Ovary (tissue), 9 donors: ENCODE data around the gene STK24. TPM values are rescaled to one million over a fixed set of nuclear protein-coding genes. Genes with fewer than 3 reads are reported as not detected.

ENCODE experiments used
- DNase-seq, 5 donors: peaks; one replicate each; pipeline ENCODE4 v3.0.0-alpha.2; 2019 to 2020
- H3K27ac ChIP-seq, 2 donors: fragments of 200-600 bp; one replicate each; pipeline versions ENCODE4 v1.5.1 to v1.8.0; 2019 to 2022
- H3K27me3 ChIP-seq: fragments of 200-600 bp; one replicate; pipeline ENCODE4 v1.8.0; 2022
- H3K36me3 ChIP-seq: fragments of 200-600 bp; sonication (generic); one replicate; pipeline ENCODE4 v1.5.1; 2019
- H3K4me1 ChIP-seq: one replicate; pipeline ENCODE4 v1.8.1; 2013; ENCODE audit warnings: mild to moderate bottlenecking, moderate library complexity; ENCODE audit not compliant: insufficient read depth
- H3K4me3 ChIP-seq: fragments of 200-600 bp; sonication (generic); one replicate; pipeline ENCODE4 v1.5.1; 2017
- H3K9me3 ChIP-seq, 2 donors: fragments of 200-600 bp in 1 of 2; sonication (generic) in 1 of 2; one replicate each; pipeline versions ENCODE4 v1.5.1 to v1.8.1; 2013 to 2019; ENCODE audit warnings: mild to moderate bottlenecking in 1 of 2, moderate library complexity in 1 of 2
- CTCF ChIP-seq, 3 donors: fragments of 450-650 bp in 2 of 3; fragments of 200-600 bp in 1 of 3; IDR thresholded peaks; one replicate each; pipeline versions ENCODE4 v1.5.1 to v1.8.0; 2016 to 2022; ENCODE audit warnings: antibody characterized with exemption in 3 of 3, mild to moderate bottlenecking in 1 of 3
- EP300 ChIP-seq: sonication (generic); formaldehyde crosslinking; IDR thresholded peaks from one replicate; pipeline ENCODE4 v1.6.1; 2017; ENCODE audit warnings: antibody characterized with exemption
- POLR2A ChIP-seq: fragments of 450-650 bp; IDR thresholded peaks from one replicate; pipeline ENCODE4 v1.6.1; 2017; ENCODE audit warnings: antibody characterized with exemption, mild to moderate bottlenecking, moderate library complexity
- WGBS, 3 donors: extraction: QIAGEN DNeasy Blood & Tissue Kit in 1 of 3; methylation state at CpG; one replicate each; pipeline versions ENCODE4 v1.1.5 to v1.1.7; 2013 to 2017; 5-methylcytosine and 5-hydroxymethylcytosine counted together
- intact Hi-C, 4 donors: fragments of 100-400 bp; cut with DNase I; formaldehyde crosslinking; loops; one replicate each; pipeline versions ENCODE4 v1.11.0 to v1.15.1; 2022 to 2023
- polyA plus RNA-seq, 2 donors: library from polyadenylated mRNA; stranded (reverse); fragments of 200-250 nt in 1 of 2; fragments of 350-450 nt in 1 of 2; fragmentation: Illumina TruSeq in 1 of 2; extraction: RNeasy Lipid Tissue Mini Kit (QIAGEN cat#74804) in 1 of 2; gene quantifications; one replicate each; pipeline ENCODE4 v1.2.3, GENCODE V29; 2013 to 2014
- total RNA-seq, 7 donors: library from RNA; depleted of rRNA in 2 of 7; stranded (reverse); fragments of >200 nt in 2 of 7; fragmentation: NEBNext Ultra II Directional in 3 of 7; extraction: Animal tissue kit (Norgen Biotek cat#: 25700) in 3 of 7; gene quantifications; one replicate each; pipeline versions ENCODE4 v1.1.0 to v1.2.4, GENCODE V29; 2016 to 2023
- donor health status: DM: no; HTN: no; CAD: no; lungs with moderate emphysema.
- donor health status: DM: no; HTN: no; CAD: no.
- donor health status: Bipolar disorder and iron deficiency.
- donor health status: DM: yes; HTN: yes; CAD: no.
- donor health status: DM: no; HTN: no; CAD: no.
- donor health status: DM: yes; HTN: yes; CAD: no.

The STK24 gene
- total and polyA plus RNA-seq, 9 donors: 34.0 to 153 (median 60.6) TPM

- H3K27ac ChIP-seq: no peak overlapping the region
- H3K27me3 ChIP-seq: no peaks in the 10 kb centered on the region
- no peaks in the 10 kb centered on the region for H3K36me3 ChIP-seq
- no peak overlapping the region for H3K4me3 ChIP-seq
- DNase-seq: no peak
- TF ChIP-seq CTCF (IDR thresholded peaks at IDR 0.05) (no peak), POLR2A (no peak), EP300 (no peak)
- H3K4me1 ChIP-seq: peaks cover 35% of the 10 kb centered on the region
- intact Hi-C loops: no loop called here
- 53 to 61% (median 53%) methylated on average over 20 of the region's 20 CpGs for WGBS, 3 donors
- no peaks in the 10 kb centered on the region for H3K9me3 ChIP-seq
Measured at GRCh38 chr13:98521461-98522247, 55.3 kb downstream of the STK24 start.

- Histone ChIP-seq H3K9me3 (no peaks in the 10 kb centered on the region), H3K27me3 (no peaks in the 10 kb centered on the region), H3K36me3 (no peaks in the 10 kb centered on the region), H3K27ac (no peak overlapping the region), H3K4me1 (peaks cover 34% of the 10 kb centered on the region), H3K4me3 (no peak overlapping the region)
- TF ChIP-seq EP300 (no peak), POLR2A (no peak), CTCF (IDR thresholded peaks at IDR 0.05) (no peak)
- DNase-seq: no peak
- intact Hi-C loops: no loop called here
- 92 to 96% (median 95%) methylated on average over 18 of the region's 18 CpGs for WGBS, 3 donors
Measured at GRCh38 chr13:98520674-98521449, 56.0 kb downstream of the STK24 start.

- H3K4me1 ChIP-seq: peaks cover 29% of the 10 kb centered on the region
- DNase-seq: no peak
- H3K9me3 ChIP-seq: no peaks in the 10 kb centered on the region
- H3K27ac ChIP-seq: no peak overlapping the region
- TF ChIP-seq CTCF (IDR thresholded peaks at IDR 0.05) (no peak), EP300 (no peak), POLR2A (no peak)
- intact Hi-C loops: no loop called here
- no peaks in the 10 kb centered on the region for H3K27me3 ChIP-seq
- H3K4me3 ChIP-seq: no peak overlapping the region
- 76 to 83% (median 77%) methylated on average over 4 of the region's 4 CpGs for WGBS, 3 donors
- H3K36me3 ChIP-seq: no peaks in the 10 kb centered on the region
Measured at GRCh38 chr13:98519976-98520375, 56.9 kb downstream of the STK24 start.

GRCh38 chr13:98517576-98518310, 59.2 kb downstream of the STK24 start:
- Histone ChIP-seq H3K27ac (no peak overlapping the region), H3K9me3 (no peaks in the 10 kb centered on the region), H3K36me3 (no peaks in the 10 kb centered on the region), H3K4me1 (peaks cover 16% of the 10 kb centered on the region), H3K27me3 (no peaks in the 10 kb centered on the region), H3K4me3 (no peak overlapping the region)
- WGBS, 3 donors: 81 to 93% (median 89%) methylated on average over 6 of the region's 6 CpGs
- intact Hi-C loops: no loop called here
- TF ChIP-seq CTCF (IDR thresholded peaks at IDR 0.05): no peak
- no peak for TF ChIP-seq POLR2A
- TF ChIP-seq EP300: no peak
- DNase-seq: no peak
